GM18870 (cell line): ENCODE data around the gene SPIN2B.

Experiments used
- ATAC-seq: cut with Tn5 transposase; IDR thresholded peaks from one replicate; pipeline ENCODE4 v1.9.1; 2021; ENCODE audit warnings: moderate library complexity; ENCODE audit not compliant: unreplicated experiment

SPIN2B gene

DNA sequence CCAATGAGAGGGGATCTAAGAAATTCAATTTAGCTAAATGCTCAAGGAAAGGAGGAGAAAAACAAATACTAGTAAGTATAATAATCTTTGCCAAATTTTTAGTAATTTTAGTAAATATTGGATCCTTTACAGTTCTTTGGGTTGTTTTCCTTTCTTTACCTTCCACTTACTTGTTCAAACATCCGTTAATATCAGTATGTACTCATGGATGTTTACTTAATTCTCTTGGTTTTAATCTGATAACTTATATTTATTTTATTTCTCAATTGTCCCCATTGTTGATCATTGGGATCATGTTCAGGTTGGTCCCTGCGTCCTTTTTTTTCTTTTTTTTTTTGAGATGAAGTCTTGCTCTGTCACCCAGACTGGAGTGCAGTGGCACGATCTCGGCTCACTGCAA, 46.9 kb downstream of the SPIN2B start:
- ATAC-seq: no peak

DNA sequence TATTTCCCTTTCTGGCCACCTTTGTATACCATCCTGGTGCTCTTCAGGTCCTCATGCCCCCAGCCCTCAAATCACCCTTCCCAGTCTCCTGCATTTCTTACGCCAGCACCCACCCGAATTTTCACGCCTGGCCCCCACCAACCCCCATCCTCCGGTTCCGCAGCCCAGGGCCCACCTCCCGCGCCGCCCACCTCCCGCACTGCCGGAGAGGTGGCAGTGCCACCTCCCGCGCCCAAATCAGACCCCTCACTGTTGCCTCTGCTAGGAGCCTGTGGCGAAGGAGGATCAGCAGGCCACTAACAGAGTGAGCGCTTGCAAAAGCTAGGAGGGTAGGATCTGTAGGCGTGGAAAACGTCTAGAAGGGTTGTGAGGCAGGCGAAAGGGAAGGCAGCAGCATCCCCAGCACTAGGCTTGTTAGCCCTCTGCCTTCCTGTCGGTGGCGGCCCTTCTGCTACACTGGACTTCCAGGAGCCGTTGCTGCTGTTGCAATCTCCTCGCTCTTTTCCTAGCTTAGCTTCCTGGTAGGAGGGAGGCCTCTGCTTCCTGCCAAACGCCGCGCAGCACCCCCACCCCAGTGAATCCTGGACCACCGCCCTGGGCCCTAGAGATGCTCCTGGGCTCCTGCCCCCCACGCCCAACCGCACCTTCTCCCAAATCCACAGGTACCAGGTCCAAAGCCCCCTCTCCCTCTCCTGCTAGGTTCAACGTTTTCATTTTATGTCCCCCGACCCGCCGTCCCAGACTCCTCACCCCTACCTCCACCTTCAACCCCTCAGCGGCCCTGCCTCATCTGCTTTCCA, 51.0 kb downstream of the SPIN2B start:
- ATAC-seq: no peak
